Memory B cell (primary cell): ENCODE data around the gene PMPCA.
"Not testable (repeated sequence)": the region's sequence is repeated elsewhere in the genome, so short reads cannot be mapped to it uniquely, and the experiment has no call there.

Source experiments
- ATAC-seq: fragments of 150-1000 bp; cut with Tn5 transposase; 2 replicates; pipeline ENCODE4 v1.10.0; 2021; ENCODE audit warnings: low read depth, mild to moderate bottlenecking, moderate library complexity
- DNase-seq, 2 donors: peaks; one replicate each; pipeline ENCODE4 v3.0.0; 2022; ENCODE audit warnings: low spot score in 2 of 2
- H3K27ac Mint-ChIP-seq: one replicate; pipeline ENCODE4 v1.8.0; 2022; ENCODE audit warnings: mild to moderate bottlenecking, moderate library complexity, mixed read lengths
- H3K27me3 Mint-ChIP-seq: one replicate; pipeline ENCODE4 v1.8.0; 2022; ENCODE audit warnings: mixed read lengths
- H3K36me3 Mint-ChIP-seq: one replicate; pipeline ENCODE4 v1.8.0; 2022; ENCODE audit warnings: mild to moderate bottlenecking, mixed read lengths
- H3K4me1 Mint-ChIP-seq: one replicate; pipeline ENCODE4 v1.8.0; 2022; ENCODE audit warnings: mixed read lengths
- H3K4me3 Mint-ChIP-seq: one replicate; pipeline ENCODE4 v1.8.0; 2022; ENCODE audit warnings: mild to moderate bottlenecking, moderate library complexity, mixed read lengths
- H3K9me3 Mint-ChIP-seq: one replicate; pipeline ENCODE4 v1.8.0; 2022; ENCODE audit warnings: mixed read lengths

PMPCA gene

DNA sequence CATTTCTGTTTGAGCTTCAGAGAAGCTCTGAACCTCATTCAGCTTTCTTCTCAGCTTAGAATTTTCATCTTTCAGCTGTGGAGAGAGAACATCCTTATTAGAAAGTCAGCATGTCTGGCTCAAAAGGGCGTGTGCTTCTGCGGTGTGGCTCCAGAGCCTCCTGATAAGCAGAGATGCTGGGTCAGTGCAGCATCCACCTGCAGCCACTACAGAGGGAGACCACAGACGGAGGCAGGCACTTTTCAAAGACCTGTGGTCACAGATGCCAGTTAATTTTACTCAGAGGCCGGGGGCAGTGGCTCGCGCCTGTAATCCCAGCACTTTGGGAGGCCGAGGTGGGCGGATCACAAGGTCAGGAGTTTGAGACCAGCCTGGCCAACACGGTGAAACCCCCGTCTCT, 4.6 kb upstream of the PMPCA start:
- H3K27me3 Mint-ChIP-seq, H3K9me3 Mint-ChIP-seq, DNase-seq, ATAC-seq, H3K4me3 Mint-ChIP-seq, H3K27ac Mint-ChIP-seq: not testable (repeated sequence)
- Mint-ChIP-seq H3K4me1 (peaks cover 39% of the 10 kb centered on the region), H3K36me3 (peaks cover 12% of the 10 kb centered on the region)

DNA sequence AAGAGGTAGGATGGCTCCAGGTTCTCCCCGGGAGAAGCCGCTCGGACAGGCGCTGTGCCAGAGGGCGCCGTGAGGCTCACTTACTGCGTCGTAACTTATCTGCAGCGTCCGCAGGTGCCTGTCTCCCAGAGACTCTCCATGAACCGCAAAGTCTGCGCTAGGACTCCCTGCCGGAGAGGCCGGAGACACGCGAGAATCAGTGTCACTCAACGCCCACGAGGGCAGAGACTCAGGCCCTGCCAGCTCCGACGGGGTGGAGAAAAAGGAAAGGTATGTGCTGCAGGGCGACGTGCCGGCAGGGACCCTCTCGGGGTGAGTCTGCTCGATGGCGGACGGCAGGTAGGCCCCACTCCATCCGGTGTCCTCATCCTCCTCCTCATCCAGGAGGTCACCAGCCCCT, 3.4 kb upstream of the PMPCA start:
- not testable (repeated sequence) for H3K27ac Mint-ChIP-seq, H3K9me3 Mint-ChIP-seq, ATAC-seq, H3K27me3 Mint-ChIP-seq, H3K4me3 Mint-ChIP-seq, DNase-seq
- Mint-ChIP-seq H3K4me1 (peaks cover 42% of the 10 kb centered on the region), H3K36me3 (peaks cover 12% of the 10 kb centered on the region)

DNA sequence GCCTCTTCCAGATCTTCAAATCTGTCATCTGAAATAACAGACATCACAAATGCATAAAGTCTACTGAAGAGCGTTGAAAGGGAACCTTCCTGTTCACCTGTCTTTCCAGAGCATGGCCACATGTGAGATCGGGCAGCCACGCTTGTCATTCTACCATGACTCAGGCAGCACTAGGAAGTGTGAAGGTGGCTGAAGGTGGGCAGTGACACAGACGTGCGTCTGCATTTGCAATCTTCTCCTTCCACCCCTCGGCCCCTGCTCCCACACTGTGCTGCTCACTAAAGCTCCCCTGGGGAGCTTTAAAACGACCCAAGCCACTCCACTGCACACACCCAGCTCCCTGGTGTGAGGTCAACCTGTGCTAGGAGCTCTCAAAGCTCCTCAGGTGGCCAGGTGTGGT, 2.5 kb upstream of the PMPCA start:
- Mint-ChIP-seq H3K4me3 (no peak overlapping the region), H3K27ac (peak overlapping the region; percentile 68), H3K9me3 (peaks cover 5% of the 10 kb centered on the region), H3K27me3 (no peaks in the 10 kb centered on the region), H3K36me3 (peaks cover 12% of the 10 kb centered on the region), H3K4me1 (peaks cover 42% of the 10 kb centered on the region)
- no peak for ATAC-seq
- no peak for DNase-seq

DNA sequence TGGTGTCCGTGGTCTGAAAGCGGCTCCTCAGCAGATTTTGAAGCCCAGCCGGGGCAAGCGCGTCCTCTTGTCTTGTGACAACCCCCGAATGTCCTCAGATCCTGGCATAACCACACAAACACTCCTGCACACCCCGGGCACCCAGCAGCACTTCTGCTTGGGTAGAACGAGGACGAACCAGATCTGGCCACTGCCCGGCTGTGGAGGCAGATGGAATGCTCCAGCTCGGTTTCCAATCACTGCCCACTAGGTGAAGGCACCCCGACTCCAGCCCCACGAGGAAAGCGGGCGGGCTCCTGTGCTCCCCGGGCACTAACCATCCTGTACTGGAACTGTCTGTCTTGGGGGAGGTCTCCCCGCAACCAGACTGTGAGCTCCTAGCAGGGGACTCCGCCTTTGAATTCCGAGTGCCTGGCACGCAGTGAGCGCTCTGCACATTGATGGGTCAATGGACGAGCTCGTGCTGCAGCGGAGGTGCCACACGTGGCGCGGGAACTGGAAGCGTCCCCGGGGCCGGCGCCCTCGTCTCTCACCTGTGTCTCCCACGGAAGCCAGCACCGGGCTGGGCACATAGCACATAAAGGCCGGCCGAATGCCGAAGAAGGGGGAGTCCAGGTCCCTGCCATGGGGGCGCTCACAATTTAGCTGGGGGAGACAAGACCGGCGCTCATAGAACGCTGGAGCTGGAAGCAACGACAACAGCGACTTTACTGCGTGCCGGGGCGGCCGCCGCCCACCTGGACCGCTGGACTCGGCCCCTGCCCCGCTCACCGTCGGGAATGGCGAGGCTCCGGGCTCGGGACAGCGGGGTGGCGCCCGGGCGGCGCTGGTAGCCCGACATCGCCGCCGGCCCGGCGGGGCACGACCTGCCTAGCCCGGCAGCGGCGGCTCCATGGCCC, 652 bp upstream of the PMPCA start:
- H3K9me3 Mint-ChIP-seq, result peaks cover 5% of the 10 kb centered on the region
- H3K4me3 Mint-ChIP-seq, result peak overlapping the region; percentile 88
- H3K4me1 Mint-ChIP-seq, result peaks cover 29% of the 10 kb centered on the region
- H3K27ac Mint-ChIP-seq, result peak overlapping the region; percentile 94
- no peaks in the 10 kb centered on the region for H3K27me3 Mint-ChIP-seq
- DNase-seq (peak in 1 of 2 donors; percentile 45), ATAC-seq (peak; percentile 39)
- peaks cover 26% of the 10 kb centered on the region for H3K36me3 Mint-ChIP-seq

DNA sequence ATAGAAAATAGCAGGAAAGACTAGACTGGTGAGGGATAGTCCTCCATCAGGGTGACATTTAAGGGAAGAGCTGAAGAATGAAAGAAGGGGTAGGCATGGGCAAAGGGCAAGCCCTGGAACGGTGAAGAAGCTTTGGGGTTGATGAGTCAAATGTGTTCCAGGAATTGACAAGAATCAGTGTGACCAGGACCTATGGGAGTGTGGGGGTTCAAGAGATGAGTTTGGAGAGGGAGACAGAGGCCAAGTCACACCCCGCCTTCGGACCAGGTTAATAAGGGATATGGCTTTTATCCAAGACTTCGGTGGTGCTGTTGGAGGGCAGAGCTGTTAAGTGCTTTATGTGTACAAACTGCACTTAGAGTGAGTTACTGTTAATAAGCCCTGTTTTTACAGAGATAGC, 920 bp downstream of the PMPCA start:
- no peak for ATAC-seq
- peaks cover 25% of the 10 kb centered on the region for H3K4me1 Mint-ChIP-seq

DNA sequence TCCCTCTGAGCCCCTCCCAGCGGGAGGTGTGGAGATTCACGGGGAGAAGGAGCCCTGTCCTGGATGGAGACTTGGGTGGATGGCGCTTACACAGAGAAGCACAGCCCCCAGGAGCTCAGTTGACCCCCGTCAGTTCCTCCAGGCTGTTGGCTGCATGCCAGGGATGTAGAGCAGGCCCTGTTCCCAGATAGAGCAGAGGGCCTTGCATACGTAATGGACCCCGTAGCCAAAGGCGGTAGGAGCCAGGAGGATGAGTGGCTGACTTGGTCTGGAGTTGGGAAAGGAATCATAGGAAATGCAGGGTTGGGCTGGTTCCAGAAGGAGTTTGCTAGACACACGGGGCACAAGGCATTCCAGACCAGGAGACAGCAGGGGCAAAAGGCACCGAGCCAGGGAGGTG, 2.5 kb downstream of the PMPCA start:
- H3K27me3 Mint-ChIP-seq, result no peaks in the 10 kb centered on the region
- no peak overlapping the region for H3K4me3 Mint-ChIP-seq
- H3K36me3 Mint-ChIP-seq, result peaks cover 32% of the 10 kb centered on the region
- DNase-seq, result no peak
- H3K4me1 Mint-ChIP-seq, result peaks cover 21% of the 10 kb centered on the region
- ATAC-seq, result no peak
- no peak overlapping the region for H3K27ac Mint-ChIP-seq
- peaks cover 5% of the 10 kb centered on the region for H3K9me3 Mint-ChIP-seq

More for the DNA sequence above, 920 bp downstream of the PMPCA start:
- no peaks in the 10 kb centered on the region for H3K27me3 Mint-ChIP-seq
- H3K4me3 Mint-ChIP-seq, result peak overlapping the region; percentile 82
- no peak for DNase-seq
- H3K9me3 Mint-ChIP-seq, result peaks cover 5% of the 10 kb centered on the region
- peaks cover 31% of the 10 kb centered on the region for H3K36me3 Mint-ChIP-seq
- H3K27ac Mint-ChIP-seq, result peak overlapping the region; percentile 94

DNA sequence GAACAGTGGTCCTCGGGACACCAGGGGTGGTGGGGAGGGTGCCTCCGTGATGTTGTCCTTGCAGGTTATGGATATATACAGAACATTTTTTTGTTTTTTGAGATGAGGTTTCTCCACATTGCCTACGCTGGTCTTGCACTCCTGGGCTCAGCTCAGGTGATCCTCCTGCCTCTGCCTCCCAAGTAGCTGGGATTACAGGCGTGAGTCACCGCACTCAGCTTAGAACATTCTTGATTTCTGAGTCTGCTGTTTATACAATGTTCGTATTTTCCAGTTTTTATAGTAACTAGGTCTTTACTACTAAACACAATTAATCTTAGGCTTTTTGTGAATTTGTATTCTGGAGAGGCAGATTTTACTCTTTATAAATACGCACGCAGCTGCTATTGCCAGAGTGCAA, 6.0 kb downstream of the PMPCA start:
- H3K27me3 Mint-ChIP-seq, result no peaks in the 10 kb centered on the region
- ATAC-seq (no peak), DNase-seq (no peak)
- H3K9me3 Mint-ChIP-seq, result no peaks in the 10 kb centered on the region
- H3K4me1 Mint-ChIP-seq, result peaks cover 2% of the 10 kb centered on the region
- peaks cover 31% of the 10 kb centered on the region for H3K36me3 Mint-ChIP-seq
- no peak overlapping the region for H3K27ac Mint-ChIP-seq
- no peak overlapping the region for H3K4me3 Mint-ChIP-seq

DNA sequence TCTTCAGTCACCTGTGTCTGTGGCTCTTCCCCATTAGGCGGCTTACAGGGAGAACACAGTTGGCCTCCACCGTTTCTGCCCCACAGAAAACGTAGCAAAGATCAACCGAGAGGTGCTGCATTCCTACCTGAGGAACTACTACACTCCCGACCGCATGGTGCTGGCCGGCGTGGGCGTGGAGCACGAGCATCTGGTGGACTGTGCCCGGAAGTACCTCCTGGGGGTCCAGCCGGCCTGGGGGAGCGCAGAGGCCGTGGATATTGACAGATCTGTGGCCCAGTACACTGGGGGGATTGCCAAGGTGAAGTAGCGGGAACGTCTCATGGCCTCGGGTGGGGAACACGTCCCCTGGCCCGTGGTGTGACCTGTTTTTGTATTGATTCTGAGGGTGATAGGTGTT, 6.5 kb downstream of the PMPCA start:
- H3K27me3 Mint-ChIP-seq, result no peaks in the 10 kb centered on the region
- no peak overlapping the region for H3K27ac Mint-ChIP-seq
- DNase-seq, result no peak
- H3K36me3 Mint-ChIP-seq, result peaks cover 31% of the 10 kb centered on the region
- ATAC-seq, result no peak
- no peak overlapping the region for H3K4me3 Mint-ChIP-seq
- H3K9me3 Mint-ChIP-seq, result no peaks in the 10 kb centered on the region
- H3K4me1 Mint-ChIP-seq, result no peaks in the 10 kb centered on the region

DNA sequence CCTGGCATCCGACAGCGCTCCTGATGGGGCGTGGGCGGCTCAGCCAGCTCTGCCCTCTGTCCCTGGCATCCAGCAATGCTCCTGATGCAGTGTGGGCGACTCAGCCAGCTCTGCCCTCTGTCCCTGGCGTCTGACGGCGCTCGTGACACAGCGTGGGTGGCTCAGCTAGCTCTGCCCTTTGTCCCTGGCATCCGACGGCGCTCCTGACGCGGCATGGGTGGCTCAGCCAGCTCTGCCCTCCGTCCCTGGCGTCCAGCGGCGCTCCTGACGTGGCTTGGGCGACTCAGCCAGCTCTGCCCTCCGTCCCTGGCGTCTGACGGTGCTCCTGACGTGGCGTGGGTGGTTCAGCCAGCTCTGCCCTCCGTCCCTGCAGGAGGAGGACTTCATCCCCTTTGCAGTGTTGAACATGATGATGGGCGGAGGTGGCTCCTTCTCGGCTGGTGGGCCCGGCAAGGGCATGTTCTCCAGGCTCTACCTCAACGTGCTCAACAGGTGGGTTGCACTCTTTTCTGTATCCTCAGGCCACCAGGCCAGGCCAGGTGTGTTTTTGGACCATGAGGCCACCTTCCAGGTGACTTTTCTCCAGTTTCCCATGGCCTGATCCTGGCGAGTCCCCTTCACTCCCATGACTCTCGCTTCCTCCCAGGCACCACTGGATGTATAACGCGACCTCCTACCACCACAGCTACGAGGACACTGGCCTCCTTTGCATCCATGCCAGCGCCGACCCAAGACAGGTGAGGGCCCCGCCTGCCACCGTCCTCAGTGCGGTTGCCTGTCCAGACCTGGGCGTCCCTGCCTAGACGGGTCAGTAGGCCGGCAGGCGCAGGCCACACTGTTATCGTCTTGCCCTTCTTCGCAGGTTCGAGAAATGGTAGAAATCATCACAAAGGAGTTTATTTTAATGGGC, 8.0 kb downstream of the PMPCA start:
- no peak for DNase-seq
- Mint-ChIP-seq H3K36me3 (peaks cover 31% of the 10 kb centered on the region), H3K4me3 (no peak overlapping the region), H3K27ac (no peak overlapping the region), H3K4me1 (no peaks in the 10 kb centered on the region), H3K27me3 (no peaks in the 10 kb centered on the region), H3K9me3 (no peaks in the 10 kb centered on the region)
- ATAC-seq, result no peak

DNA sequence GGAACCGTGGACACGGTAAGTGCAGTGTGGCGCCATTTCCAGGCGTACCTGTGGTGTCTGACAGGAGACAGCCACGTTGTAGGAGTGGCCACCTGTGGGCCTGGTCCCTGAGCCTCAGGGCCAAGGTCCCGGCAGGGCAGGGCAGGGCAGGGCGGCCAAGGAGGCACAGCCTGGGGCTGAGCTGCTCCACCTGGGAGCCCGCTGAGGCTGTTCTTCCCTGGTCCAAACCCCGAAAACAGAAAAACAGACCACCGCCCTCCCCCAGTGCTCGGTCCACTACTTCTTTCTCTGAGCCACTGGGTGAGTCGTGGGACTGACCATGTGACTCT, 8.6 kb downstream of the PMPCA start:
- ATAC-seq (no peak), DNase-seq (no peak)
- no peak overlapping the region for H3K4me3 Mint-ChIP-seq
- H3K27ac Mint-ChIP-seq, result no peak overlapping the region
- no peaks in the 10 kb centered on the region for H3K27me3 Mint-ChIP-seq
- H3K36me3 Mint-ChIP-seq, result peaks cover 24% of the 10 kb centered on the region
- no peaks in the 10 kb centered on the region for H3K9me3 Mint-ChIP-seq
- H3K4me1 Mint-ChIP-seq, result no peaks in the 10 kb centered on the region

DNA sequence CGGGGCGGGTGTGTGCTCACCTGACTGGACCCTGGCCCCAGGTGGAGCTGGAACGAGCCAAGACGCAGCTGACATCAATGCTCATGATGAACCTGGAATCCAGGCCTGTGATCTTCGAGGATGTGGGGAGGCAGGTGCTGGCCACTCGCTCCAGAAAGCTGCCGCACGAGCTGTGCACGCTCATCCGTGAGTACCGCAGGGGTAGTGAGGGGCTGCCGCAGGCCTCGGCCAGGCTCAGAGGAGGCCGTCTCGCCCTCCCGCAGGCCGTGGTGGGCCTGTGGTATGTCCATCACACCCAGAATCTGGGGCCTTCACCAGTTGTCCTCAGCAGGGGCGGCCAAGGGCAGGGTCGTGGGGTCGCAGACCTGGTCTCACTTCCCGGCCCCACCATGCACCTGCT, 11.3 kb downstream of the PMPCA start:
- Mint-ChIP-seq H3K27ac (no peak overlapping the region), H3K9me3 (no peaks in the 10 kb centered on the region), H3K4me1 (no peaks in the 10 kb centered on the region), H3K4me3 (no peak overlapping the region), H3K36me3 (peaks cover 16% of the 10 kb centered on the region), H3K27me3 (no peaks in the 10 kb centered on the region)
- DNase-seq (no peak), ATAC-seq (no peak)

DNA sequence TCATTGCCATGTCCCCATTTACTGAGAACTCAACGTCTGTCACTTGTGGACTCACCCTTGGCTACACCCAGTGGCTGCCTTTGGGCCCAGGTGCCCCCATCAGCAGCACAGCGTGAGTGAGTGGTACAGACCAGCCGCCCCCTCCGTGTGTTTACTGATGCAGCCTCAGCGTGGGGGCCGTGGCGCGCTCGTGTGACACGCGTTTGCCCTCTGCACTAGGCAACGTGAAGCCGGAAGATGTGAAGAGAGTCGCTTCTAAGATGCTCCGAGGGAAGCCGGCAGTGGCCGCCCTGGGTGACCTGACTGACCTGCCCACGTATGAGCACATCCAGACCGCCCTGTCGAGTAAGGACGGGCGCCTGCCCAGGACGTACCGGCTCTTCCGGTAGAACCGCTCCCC, 12.4 kb downstream of the PMPCA start:
- Mint-ChIP-seq H3K36me3 (peaks cover 10% of the 10 kb centered on the region), H3K4me1 (no peaks in the 10 kb centered on the region), H3K27me3 (no peaks in the 10 kb centered on the region), H3K4me3 (no peak overlapping the region), H3K9me3 (no peaks in the 10 kb centered on the region), H3K27ac (no peak overlapping the region)
- DNase-seq, result no peak
- ATAC-seq, result no peak

DNA sequence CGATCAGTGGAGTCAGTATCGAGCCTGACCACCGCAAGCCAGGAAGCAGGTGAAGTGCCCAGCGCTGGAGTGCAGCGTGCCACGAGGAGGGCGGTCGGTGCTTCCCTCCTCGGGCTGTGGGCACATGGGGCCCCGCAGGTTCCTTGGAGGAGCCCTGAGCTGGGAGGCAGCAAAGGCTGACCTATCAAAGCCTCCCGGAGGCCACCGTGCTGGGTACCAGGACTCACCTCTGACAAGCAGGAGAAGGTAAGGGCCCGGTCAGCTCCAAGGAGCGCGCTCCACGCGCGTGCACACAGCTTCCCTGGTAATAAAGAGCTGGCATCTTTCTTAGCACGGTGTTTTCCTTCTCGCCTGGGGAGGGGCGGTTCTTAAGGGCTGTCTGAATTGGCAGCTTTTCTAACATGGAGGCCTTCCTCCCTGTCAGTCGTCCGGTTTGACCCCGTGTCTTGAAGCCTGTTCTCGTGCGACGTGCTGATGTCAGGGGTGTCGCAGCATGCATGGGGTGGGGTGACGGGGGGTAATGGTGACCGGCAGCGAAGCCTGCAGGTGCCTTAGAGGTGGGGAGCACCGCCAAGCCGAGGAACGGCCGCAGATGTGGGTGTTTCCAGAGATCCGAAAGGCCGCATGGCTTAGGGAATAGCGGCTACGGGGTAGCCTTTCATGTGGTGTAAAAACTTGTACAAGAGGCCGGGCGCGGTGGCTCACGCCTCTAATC, 13.1 kb downstream of the PMPCA start:
- no peaks in the 10 kb centered on the region for H3K9me3 Mint-ChIP-seq
- H3K4me3 Mint-ChIP-seq, result no peak overlapping the region
- no peaks in the 10 kb centered on the region for H3K27me3 Mint-ChIP-seq
- H3K36me3 Mint-ChIP-seq, result peaks cover 9% of the 10 kb centered on the region
- H3K4me1 Mint-ChIP-seq, result no peaks in the 10 kb centered on the region
- no peak overlapping the region for H3K27ac Mint-ChIP-seq
- no peak for DNase-seq
- no peak for ATAC-seq
